HPDE6-E6E7 (cell line): ENCODE data around the gene CCDC38.

Experiments used
- DNase-seq: peaks from one replicate; pipeline ENCODE4 v3.0.0; 2011; ENCODE audit warnings: missing footprints; ENCODE audit errors: extremely low spot score

CCDC38 gene

GRCh38 chr12:95960241-95960640, 17.8 kb upstream of the CCDC38 start:
- DNase-seq: no peak

- DNase-seq: no peak
Observed at GRCh38 chr12:95959107-95959506, 16.7 kb upstream of the CCDC38 start.

GRCh38 chr12:95956557-95957145, 14.2 kb upstream of the CCDC38 start:
- DNase-seq: no peak

- no peak for DNase-seq
Observed at GRCh38 chr12:95955549-95956159, 13.2 kb upstream of the CCDC38 start.

GRCh38 chr12:95953000-95953399, 10.6 kb upstream of the CCDC38 start:
- no peak for DNase-seq

GRCh38 chr12:95951515-95951914, 9.1 kb upstream of the CCDC38 start:
- no peak for DNase-seq

GRCh38 chr12:95949477-95950206, 7.2 kb upstream of the CCDC38 start:
- DNase-seq: no peak

- no peak for DNase-seq
Observed at GRCh38 chr12:95944108-95944704, 1.8 kb upstream of the CCDC38 start.

- peak; percentile 38 for DNase-seq
Observed at GRCh38 chr12:95943330-95943842, 972 bp upstream of the CCDC38 start, which contains the start of gene AMDHD1. TSS of gene AMDHD1 (plus strand) at chr12:95943331. CDS start at chr12:95943399, 68 bp downstream.

- DNase-seq: no peak
Observed at GRCh38 chr12:95942101-95942523, 302 bp downstream of the CCDC38 start.

GRCh38 chr12:95940514-95940913, 1.9 kb downstream of the CCDC38 start:
- no peak for DNase-seq

GRCh38 chr12:95922231-95922630, 20.2 kb downstream of the CCDC38 start:
- DNase-seq: no peak

GRCh38 chr12:95919110-95919509, 23.3 kb downstream of the CCDC38 start:
- no peak for DNase-seq

- peak; percentile 39 for DNase-seq
Observed at GRCh38 chr12:95918194-95918993, 24.0 kb downstream of the CCDC38 start.

GRCh38 chr12:95909871-95910270, 32.5 kb downstream of the CCDC38 start:
- no peak for DNase-seq

GRCh38 chr12:95908573-95908972, 33.8 kb downstream of the CCDC38 start:
- DNase-seq: no peak

- no peak for DNase-seq
Observed at GRCh38 chr12:95898081-95898480, 44.3 kb downstream of the CCDC38 start.

- DNase-seq: no peak
Observed at GRCh38 chr12:95896846-95897245, 45.6 kb downstream of the CCDC38 start.

GRCh38 chr12:95890958-95891357, 51.5 kb downstream of the CCDC38 start:
- no peak for DNase-seq

- DNase-seq: no peak
Observed at GRCh38 chr12:95887311-95887710, 55.1 kb downstream of the CCDC38 start.

GRCh38 chr12:95884998-95885397, 57.4 kb downstream of the CCDC38 start:
- DNase-seq: no peak

- no peak for DNase-seq
Observed at GRCh38 chr12:95882873-95883272, 59.5 kb downstream of the CCDC38 start.
